K562 (cell line): ENCODE results near the gene LZTR1. TPM values are rescaled to one million over a fixed set of nuclear protein-coding genes. Genes with fewer than 3 reads are reported as not detected.
A peak's percentile ranks its signal among the peaks of the same experiment; 100 is the strongest.

Source experiments
- ATAC-seq: fragments of 200-7000 bp; cut with Tn5 transposase; 3 replicates; pipeline ENCODE4 v1.9.1; 2020; ENCODE audit warnings: moderate library complexity
- BruUV-seq: library from RNA; stranded (reverse); fragments of 400-500 nt; replicated peaks from 2 replicates; lab custom pipeline; 2021; lab: Mats Ljungman, UMichigan
- CTCF ChIA-PET: fragments of 300-600 bp; formaldehyde crosslinking; extraction: SDS; loops from one replicate; lab custom pipeline; 2021; ENCODE audit warnings: low intra/inter-chr PET ratio; lab: Yijun Ruan, JAX
- POLR2A ChIA-PET: fragments of 300-600, 350-650 bp; sonication (Branson Sonifier 250); formaldehyde crosslinking; extraction: SDS; loops from one replicate; lab custom pipeline; 2021; ENCODE audit warnings: antibody characterized with exemption, inconsistent platforms; lab: Yijun Ruan, JAX
- DNase-seq, 4 experiments: peaks; one replicate each; pipeline versions ENCODE4 v3.0.0 to v3.0.0-alpha.2; 2011 to 2018; ENCODE audit warnings: low spot score in 3 of 4, mixed read lengths in 3 of 4; ENCODE audit errors: extremely low read depth in 1 of 4
- FAIRE-seq: peaks from 2 replicates; lab custom pipeline; 2011; peaks lifted over from hg19 to GRCh38; lab: Jason Lieb, UNC
- H2AFZ ChIP-seq: 2 replicates; pipeline ENCODE4 v1.6.0; 2011; ENCODE audit warnings: low read depth, low read length, control low read depth, inconsistent platforms
- H3K27ac ChIP-seq: fragments of 200-600 bp; 3 replicates; pipeline ENCODE4 v1.8.0; 2011; ENCODE audit warnings: low read depth, mild to moderate bottlenecking, control low read depth, inconsistent platforms, low read length, moderate library complexity, mixed read lengths; ENCODE audit errors: extremely low read depth
- H3K27me3 ChIP-seq, 2 experiments: fragments of 300-600 bp in 1 of 2; 2 replicates in 1 of 2; 3 replicates in 1 of 2; pipeline versions ENCODE4 v1.6.0 to v1.8.0; 2011; ENCODE audit warnings: inconsistent platforms in 2 of 2, low read length in 2 of 2, mild to moderate bottlenecking in 1 of 2, mixed read lengths in 1 of 2, moderate library complexity in 1 of 2; ENCODE audit not compliant: control insufficient read depth in 2 of 2, insufficient read depth in 2 of 2
- H3K36me3 ChIP-seq: fragments of 300-600 bp; 3 replicates; pipeline ENCODE4 v1.8.0; 2011; ENCODE audit warnings: mild to moderate bottlenecking, low read length, inconsistent platforms; ENCODE audit not compliant: control insufficient read depth, insufficient read depth
- H3K4me1 ChIP-seq, 2 experiments: fragments of 200-600 bp in 1 of 2; replicated peaks in 1 of 2; 2 replicates in 1 of 2; 3 replicates in 1 of 2; pipeline versions ENCODE4 v1.5.1 to v1.8.0; 2011; ENCODE audit warnings: inconsistent platforms in 2 of 2, low read length in 2 of 2, mild to moderate bottlenecking in 1 of 2, mixed read lengths in 1 of 2, moderate library complexity in 1 of 2; ENCODE audit not compliant: control insufficient read depth in 2 of 2, insufficient read depth in 2 of 2
- H3K4me2 ChIP-seq: 2 replicates; pipeline ENCODE4 v1.6.1; 2011; ENCODE audit warnings: low read length, control low read depth, inconsistent platforms, mixed read lengths; ENCODE audit not compliant: insufficient read depth
- H3K4me3 ChIP-seq: fragments of 200-600 bp; sonication (generic), shearing (Covaris generic); 2 replicates; pipeline ENCODE4 v1.5.1; 2016; ENCODE audit warnings: control low read depth, inconsistent platforms
- H3K79me2 ChIP-seq: fragments of 200-600 bp; 3 replicates; pipeline ENCODE4 v1.8.0; 2011; ENCODE audit warnings: low read length, inconsistent platforms; ENCODE audit not compliant: control insufficient read depth, insufficient read depth
- H3K9ac ChIP-seq, 2 experiments: 2 replicates each; pipeline versions ENCODE4 v1.6.0 to v1.6.1; 2011; ENCODE audit warnings: low read depth in 2 of 2, low read length in 2 of 2, control low read depth in 1 of 2, inconsistent platforms in 1 of 2, mild to moderate bottlenecking in 1 of 2, mixed read lengths in 1 of 2; ENCODE audit not compliant: insufficient read depth in 1 of 2
- H3K9me1 ChIP-seq: one replicate; pipeline ENCODE4 v1.6.0; 2011; ENCODE audit warnings: inconsistent platforms, mild to moderate bottlenecking, low read length, moderate library complexity; ENCODE audit not compliant: control insufficient read depth, insufficient read depth
- H3K9me3 ChIP-seq: replicated peaks from 2 replicates; pipeline ENCODE4 v1.5.1; 2011; ENCODE audit warnings: low read depth, low read length, inconsistent platforms; ENCODE audit not compliant: control insufficient read depth, insufficient read depth
- H4K20me1 ChIP-seq: replicated peaks from 2 replicates; pipeline ENCODE4 v1.6.1; 2011; ENCODE audit warnings: low read length, inconsistent platforms, mixed read lengths; ENCODE audit not compliant: control insufficient read depth, insufficient read depth
- ARHGAP35 ChIP-seq: fragments of 450-650 bp; IDR thresholded peaks from 2 replicates; pipeline ENCODE4 v1.6.1; 2018; ENCODE audit not compliant: partially characterized antibody
- ARNT ChIP-seq, 2 experiments: fragments of 450-650 bp; IDR thresholded peaks; 2 replicates each; pipeline ENCODE4 v1.6.1; 2016; ENCODE audit warnings: mild to moderate bottlenecking in 1 of 2
- FOXK1 ChIP-seq: sonication (generic); formaldehyde crosslinking; IDR thresholded peaks from 2 replicates; pipeline ENCODE4 v1.8.0; 2022; ENCODE audit warnings: missing genetic modification reagents, mild to moderate bottlenecking, borderline replicate concordance
- KDM4B ChIP-seq, 2 experiments: fragments of 450-650 bp in 1 of 2; sonication (generic) in 1 of 2; IDR thresholded peaks; 2 replicates each; pipeline ENCODE4 v1.6.1; 2016 to 2017; ENCODE audit warnings: borderline replicate concordance in 2 of 2, antibody characterized with exemption in 1 of 2, low read depth in 1 of 2, mild to moderate bottlenecking in 1 of 2
- MED1 ChIP-seq: sonication (generic); formaldehyde crosslinking; IDR thresholded peaks from 2 replicates; pipeline ENCODE4 v1.8.1; 2023; ENCODE audit warnings: missing genetic modification reagents, borderline replicate concordance
- NR2C1 ChIP-seq, 2 experiments: fragments of 450-650 bp; IDR thresholded peaks; 2 replicates each; pipeline ENCODE4 v1.6.1; 2017; ENCODE audit warnings: mild to moderate bottlenecking in 2 of 2, antibody characterized with exemption in 1 of 2, inconsistent platforms in 1 of 2, missing compliant biosample characterization in 1 of 2, missing genetic modification characterization in 1 of 2
- NR2C2 ChIP-seq, 2 experiments: fragments of 200-800 bp in 1 of 2; sonication (Bioruptor generic) in 1 of 2; sonication (generic) in 1 of 2; formaldehyde crosslinking in 1 of 2; IDR thresholded peaks; 2 replicates each; pipeline versions ENCODE4 v1.6.1 to v1.8.0; 2016 to 2022; ENCODE audit warnings: mild to moderate bottlenecking in 1 of 2, missing compliant biosample characterization in 1 of 2, missing genetic modification characterization in 1 of 2, missing genetic modification reagents in 1 of 2
- SRSF3 ChIP-seq: fragments of 200-400 bp; formaldehyde crosslinking; IDR thresholded peaks from 2 replicates; pipeline ENCODE4 v1.6.1; 2016; ENCODE audit warnings: mild to moderate bottlenecking, low read length, moderate library complexity; ENCODE audit not compliant: insufficient read depth
- THRAP3 ChIP-seq: fragments of 450-650 bp; IDR thresholded peaks from 2 replicates; pipeline ENCODE4 v1.6.1; 2016; ENCODE audit warnings: mild to moderate bottlenecking, inconsistent platforms, borderline replicate concordance
- ZBTB34 ChIP-seq: fragments of 250-450 bp; sonication (Bioruptor Pico); IDR thresholded peaks from 2 replicates; pipeline ENCODE4 v1.8.0; 2021; ENCODE audit warnings: mild to moderate bottlenecking, moderate library complexity
- ZC3H4 ChIP-seq: sonication (generic); formaldehyde crosslinking; IDR thresholded peaks from 2 replicates; pipeline ENCODE4 v1.9.0; 2021; ENCODE audit warnings: missing genetic modification reagents, borderline replicate concordance
- ZNF3 ChIP-seq: fragments of 250-450 bp; sonication (Bioruptor Pico); IDR thresholded peaks from 2 replicates; pipeline ENCODE4 v1.5.0; 2021; ENCODE audit warnings: mild to moderate bottlenecking, moderate library complexity
- ZNF311 ChIP-seq: fragments of 250-450 bp; sonication (Bioruptor Pico); IDR thresholded peaks from 2 replicates; pipeline ENCODE4 v1.4.0; 2020; ENCODE audit warnings: mild to moderate bottlenecking, moderate library complexity
- ZNF408 ChIP-seq: fragments of 250-450 bp; sonication (Bioruptor Pico); IDR thresholded peaks from 2 replicates; pipeline ENCODE4 v1.4.0; 2020; ENCODE audit warnings: low read depth, mild to moderate bottlenecking, moderate library complexity
- ZNF57 ChIP-seq: fragments of 450-650 bp; formaldehyde crosslinking; IDR thresholded peaks from 2 replicates; pipeline ENCODE4 v1.4.0; 2020; ENCODE audit warnings: mild to moderate bottlenecking, moderate library complexity
- WGBS: fragments of 100-300 bp; shearing (Covaris generic); methylation state at CpG from one replicate; pipeline ENCODE4 v1.1.6; 2016; ENCODE audit warnings: low coverage, mixed read lengths; ENCODE audit not compliant: insufficient coverage; ENCODE audit errors: missing lambda C conversion rate; 5-methylcytosine and 5-hydroxymethylcytosine counted together
- in situ Hi-C: fragments of 300-500 bp; cut with MboI; formaldehyde crosslinking; loops from 4 replicates; pipeline ENCODE4 v1.15.0; 2018; ENCODE audit warnings: inconsistent platforms, mixed read lengths
- intact Hi-C: fragments of 100-400 bp; cut with micrococcal nuclease; formaldehyde crosslinking; loops from 2 replicates; pipeline ENCODE4 v1.14.2; 2022
- polyA plus RNA-seq, 8 experiments: library from polyadenylated mRNA; depleted of rRNA in 4 of 8; stranded (reverse) in 5 of 8; unstranded in 3 of 8; fragments of >200 nt; fragmentation: Nextera tagmentation in 2 of 8; fragmentation: Illumina TruSeq in 1 of 8; extraction: Ambion mirVana in 2 of 8; extraction: Trizol in 1 of 8; gene quantifications; 2 replicates each; pipeline versions ENCODE4 v1.2.1 to v1.2.3, GENCODE V29; 2011 to 2014; ENCODE audit warnings: inconsistent platforms in 1 of 8, missing spikeins in 1 of 8
- total RNA-seq, 7 experiments: library from RNA; depleted of rRNA in 6 of 7; stranded (reverse); fragments of >200 nt in 6 of 7; fragmentation: Illumina TruSeq in 2 of 7; extraction: Trizol in 2 of 7; gene quantifications; 2 replicates each; pipeline versions ENCODE4 v1.2.1 to v1.2.3, GENCODE V29; 2011 to 2021; ENCODE audit warnings: low replicate concordance in 1 of 7
- TF ChIP-seq, protein P1 (sequence below): sonication (generic); formaldehyde crosslinking; IDR thresholded peaks from 2 replicates; pipeline ENCODE4 v1.8.0; 2022; ENCODE audit warnings: mild to moderate bottlenecking, missing genetic modification reagents
- TF ChIP-seq, protein P2 (sequence below): sonication (generic); formaldehyde crosslinking; IDR thresholded peaks from 2 replicates; pipeline ENCODE4 v1.8.0; 2022; ENCODE audit warnings: mild to moderate bottlenecking, low read depth, missing genetic modification reagents

Gene LZTR1
- total and polyA plus RNA-seq, 9 of the 15 experiments (the other 6 are each of a cell fraction or from before 2014, with no cell fraction given): 2.2 to 135 (median 63.0) TPM

DNA sequence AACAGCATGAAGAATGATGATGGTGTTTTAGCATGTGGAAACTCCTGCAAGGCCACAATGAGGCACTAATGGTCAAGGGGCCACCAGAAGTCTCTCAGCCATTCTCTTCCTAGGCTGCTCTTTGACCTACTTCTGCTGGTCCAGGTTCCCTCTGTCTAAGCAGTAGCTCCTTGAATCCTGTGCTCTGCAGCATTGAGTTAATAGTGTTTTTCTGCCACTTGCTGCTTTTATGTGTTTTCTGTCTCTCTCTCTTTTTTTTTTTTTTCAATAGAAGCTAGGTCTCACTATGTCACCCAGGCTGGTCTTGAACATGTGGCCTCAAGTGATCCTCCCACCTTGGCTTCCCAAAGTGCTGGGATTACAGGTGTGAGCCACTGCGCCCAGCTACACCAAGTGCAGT lies 35.1 kb upstream of the LZTR1 start (continued):
- no peak for TF ChIP-seq ZBTB34 (CRISPR knock-in tag)
- peak; percentile 2 for TF ChIP-seq ARHGAP35
- 0 out of 2 replicates have a peak, but pooled peaks have one; percentile 21 for TF ChIP-seq MED1 (CRISPR knock-in tag)

DNA sequence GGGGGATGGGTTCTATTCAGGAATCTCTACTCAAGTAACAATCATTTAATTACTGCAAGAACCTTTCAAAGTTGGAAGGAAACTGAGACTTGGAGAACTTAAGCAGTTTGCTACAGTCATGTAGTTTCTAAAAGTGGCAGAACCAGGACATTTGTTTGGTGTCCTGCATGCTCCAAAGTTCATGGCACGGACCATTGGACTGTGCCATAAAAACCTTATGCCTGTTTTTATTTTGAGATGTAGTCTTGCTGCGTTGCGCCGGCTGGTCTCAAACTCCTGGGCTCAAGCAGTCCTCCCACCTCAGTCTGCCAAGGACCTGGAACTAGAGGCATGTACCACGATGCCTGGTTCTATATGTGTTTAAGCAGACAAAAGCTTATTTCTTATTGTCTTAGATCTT lies 33.6 kb upstream of the LZTR1 start:
- BruUV-seq: no TSS peak
- H3K27ac ChIP-seq: no peak overlapping the region
- DNase-seq (no peak), ATAC-seq (no peak), FAIRE-seq (no peak)
- peaks cover 24% of the 10 kb centered on the region for H3K9me1 ChIP-seq
- no peaks in the 10 kb centered on the region for H3K27me3 ChIP-seq
- peaks cover 97% of the 10 kb centered on the region for H3K79me2 ChIP-seq
- no peak overlapping the region for H3K4me2 ChIP-seq
- ChIA-PET CTCF (interaction anchor here (0.7 kb wide), 1 partner anchor 144 kb away, joined by 4 read pairs; no protein-coding TSS in a partner anchor), POLR2A (interaction anchor here (1.9 to 64.4 kb wide), 3 partner anchors 10 to 30 kb away, joined by 6 to 1556 read pairs (median 177); partner anchors contain the start of genes AIFM3 and CRKL)
- no peak overlapping the region for H2AFZ ChIP-seq
- in situ Hi-C loops: no loop called here
- no peak overlapping the region for H3K4me3 ChIP-seq
- peaks cover 96% of the 10 kb centered on the region for H4K20me1 ChIP-seq
- H3K9me3 ChIP-seq: no peaks in the 10 kb centered on the region
- intact Hi-C loops: no loop called here
- WGBS: 80% methylated on average over 5 of the region's 5 CpGs
- H3K36me3 ChIP-seq: peaks cover 94% of the 10 kb centered on the region
- no peak overlapping the region for H3K9ac ChIP-seq
- peaks cover 4 to 13% of the 10 kb centered on the region in 2 experiments; a peak in 3 of 5 replicates for H3K4me1 ChIP-seq
- TF ChIP-seq NR2C2 (CRISPR knock-in tag; IDR thresholded peaks at IDR 0.05) (0 out of 2 replicates have a peak, but pooled peaks have one; percentile 28), NR2C2 (tag; IDR thresholded peaks at IDR 0.05) (no peak), ZNF3 (CRISPR knock-in tag) (no peak), ZNF311 (CRISPR knock-in tag) (no peak), NR2C1 (IDR thresholded peaks at IDR 0.05) (no peak), NR2C1 (tag; IDR thresholded peaks at IDR 0.05) (no peak), FOXK1 (CRISPR knock-in tag) (no peak), ZNF57 (CRISPR knock-in tag) (no peak), ARNT (IDR thresholded peaks at IDR 0.05) (no peak), SRSF3 (no peak), ZNF408 (CRISPR knock-in tag) (no peak), ZC3H4 (no peak), KDM4B (IDR thresholded peaks at IDR 0.05; ENCODE audit: borderline replicate concordance in 2 of 2, low read depth in 1 of 2) (no peak), THRAP3 (no peak)
- TF ChIP-seq, protein P1, sequence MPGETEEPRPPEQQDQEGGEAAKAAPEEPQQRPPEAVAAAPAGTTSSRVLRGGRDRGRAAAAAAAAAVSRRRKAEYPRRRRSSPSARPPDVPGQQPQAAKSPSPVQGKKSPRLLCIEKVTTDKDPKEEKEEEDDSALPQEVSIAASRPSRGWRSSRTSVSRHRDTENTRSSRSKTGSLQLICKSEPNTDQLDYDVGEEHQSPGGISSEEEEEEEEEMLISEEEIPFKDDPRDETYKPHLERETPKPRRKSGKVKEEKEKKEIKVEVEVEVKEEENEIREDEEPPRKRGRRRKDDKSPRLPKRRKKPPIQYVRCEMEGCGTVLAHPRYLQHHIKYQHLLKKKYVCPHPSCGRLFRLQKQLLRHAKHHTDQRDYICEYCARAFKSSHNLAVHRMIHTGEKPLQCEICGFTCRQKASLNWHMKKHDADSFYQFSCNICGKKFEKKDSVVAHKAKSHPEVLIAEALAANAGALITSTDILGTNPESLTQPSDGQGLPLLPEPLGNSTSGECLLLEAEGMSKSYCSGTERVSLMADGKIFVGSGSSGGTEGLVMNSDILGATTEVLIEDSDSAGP (CRISPR knock-in tag): 0 out of 2 replicates have a peak, but pooled peaks have one; percentile 29
- TF ChIP-seq, protein P2, sequence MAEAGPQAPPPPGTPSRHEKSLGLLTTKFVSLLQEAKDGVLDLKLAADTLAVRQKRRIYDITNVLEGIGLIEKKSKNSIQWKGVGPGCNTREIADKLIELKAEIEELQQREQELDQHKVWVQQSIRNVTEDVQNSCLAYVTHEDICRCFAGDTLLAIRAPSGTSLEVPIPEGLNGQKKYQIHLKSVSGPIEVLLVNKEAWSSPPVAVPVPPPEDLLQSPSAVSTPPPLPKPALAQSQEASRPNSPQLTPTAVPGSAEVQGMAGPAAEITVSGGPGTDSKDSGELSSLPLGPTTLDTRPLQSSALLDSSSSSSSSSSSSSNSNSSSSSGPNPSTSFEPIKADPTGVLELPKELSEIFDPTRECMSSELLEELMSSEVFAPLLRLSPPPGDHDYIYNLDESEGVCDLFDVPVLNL (CRISPR knock-in tag): no peak
